ENCODE data around the gene GDF15. TPM values are rescaled to one million over a fixed set of nuclear protein-coding genes. Genes with fewer than 3 reads are reported as not detected.
"Not testable (repeated sequence)": the region's sequence is repeated elsewhere in the genome, so short reads cannot be mapped to it uniquely, and the experiment has no call there.

Gene GDF15
- total and polyA plus RNA-seq, 2 experiments from 2014 or later, result 27.7 to 36.0 TPM

DNA sequence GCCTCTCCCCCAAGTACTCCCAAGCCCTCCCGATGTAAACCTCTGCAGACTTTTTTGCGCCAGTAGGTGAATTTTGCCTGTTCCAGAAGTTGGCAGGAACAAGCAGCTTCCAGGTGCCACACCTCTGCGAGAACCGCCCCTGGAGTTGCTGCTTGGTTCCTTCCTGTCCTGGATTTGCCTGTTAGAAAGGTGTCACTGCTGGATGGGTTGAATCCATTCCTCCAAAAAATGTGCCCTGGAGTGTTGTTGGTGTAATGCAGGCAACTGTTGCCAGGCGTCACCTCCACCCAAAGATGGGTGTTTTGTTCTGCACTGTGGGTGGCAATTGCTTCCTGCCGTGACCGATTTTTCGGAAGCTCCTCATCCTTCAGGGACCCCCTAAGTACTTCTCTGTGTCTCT, 39.9 kb upstream of the GDF15 start:
- Histone ChIP-seq H3K4me1 (ENCODE audit: insufficient read depth) (peaks cover 3% of the 10 kb centered on the region; the same call in 1 of the 2 replicates), H3K27ac (no peak overlapping the region), H3K27me3 (replicated peaks; ENCODE audit: insufficient read depth) (no peaks in the 10 kb centered on the region), H3K9me2 (ENCODE audit: insufficient read depth) (no peaks in the 10 kb centered on the region), H3K4me2 (ENCODE audit: unreplicated experiment) (no peak overlapping the region), H3K9me3 (ENCODE audit: low read depth) (no peaks in the 10 kb centered on the region), H3K9ac (no peak overlapping the region), H4K20me1 (ENCODE audit: insufficient read depth) (no peaks in the 10 kb centered on the region), H3K79me2 (ENCODE audit: insufficient read depth) (no peaks in the 10 kb centered on the region), H3F3A (ENCODE audit: insufficient read depth) (0 out of 2 replicates have a peak, but pooled peaks cover 3% of the 10 kb centered on the region), H3K36me3 (ENCODE audit: low read depth) (0 out of 2 replicates have a peak, but pooled peaks cover 4% of the 10 kb centered on the region), H2AFZ (no peak overlapping the region), H3K4me3 (no peak overlapping the region)
- no peak for TF ChIP-seq EZH2phosphoT487 (IDR thresholded peaks at IDR 0.05; ENCODE audit: insufficient read depth, low read depth)
- no peak for TF ChIP-seq EZH2 (IDR thresholded peaks at IDR 0.05; ENCODE audit: insufficient read depth, poor library complexity, severe bottlenecking)
- WGBS, 2 experiments (ENCODE audit: low coverage in 1 of 2, low lambda C conversion rate in 2 of 2, missing lambda C conversion rate in 2 of 2), result 80 to 84% methylated on average over 8 of the region's 8 CpGs
- in situ Hi-C loops (cut with MboI), result no loop called here
- no peak for DNase-seq

- WGBS, 2 experiments (ENCODE audit: low coverage in 1 of 2, low lambda C conversion rate in 2 of 2, missing lambda C conversion rate in 2 of 2), result 79 to 81% methylated on average over 17 of the region's 17 CpGs
- Histone ChIP-seq H4K20me1 (ENCODE audit: insufficient read depth) (no peaks in the 10 kb centered on the region), H3K4me3 (no peak overlapping the region), H3K27me3 (replicated peaks; ENCODE audit: insufficient read depth) (no peaks in the 10 kb centered on the region), H3K4me1 (ENCODE audit: insufficient read depth) (peaks cover 3% of the 10 kb centered on the region; the same call in 1 of the 2 replicates), H3F3A (ENCODE audit: insufficient read depth) (no peaks in the 10 kb centered on the region), H2AFZ (no peak overlapping the region), H3K9me2 (ENCODE audit: insufficient read depth) (no peaks in the 10 kb centered on the region), H3K9ac (no peak overlapping the region), H3K27ac (no peak overlapping the region), H3K4me2 (ENCODE audit: unreplicated experiment) (no peak overlapping the region), H3K36me3 (ENCODE audit: low read depth) (0 out of 2 replicates have a peak, but pooled peaks cover 4% of the 10 kb centered on the region), H3K79me2 (ENCODE audit: insufficient read depth) (no peaks in the 10 kb centered on the region), H3K9me3 (ENCODE audit: low read depth) (no peaks in the 10 kb centered on the region)
- DNase-seq, result no peak
- TF ChIP-seq EZH2 (IDR thresholded peaks at IDR 0.05; ENCODE audit: insufficient read depth, poor library complexity, severe bottlenecking) (no peak), EZH2phosphoT487 (IDR thresholded peaks at IDR 0.05; ENCODE audit: insufficient read depth, low read depth) (no peak)
- in situ Hi-C loops (cut with MboI), result no loop called here
These were observed 37.8 kb upstream of the GDF15 start for GRCh38 chr19:18348171-18348570.

- WGBS, 2 experiments (ENCODE audit: low coverage in 1 of 2, low lambda C conversion rate in 2 of 2, missing lambda C conversion rate in 2 of 2), result 45 to 50% methylated on average over 6 of the region's 6 CpGs
These were observed 37.1 kb upstream of the GDF15 start for GRCh38 chr19:18348818-18349339.

GRCh38 chr19:18349524-18350128, 36.3 kb upstream of the GDF15 start:
- H3K79me2 ChIP-seq (ENCODE audit: insufficient read depth), result no peaks in the 10 kb centered on the region
- in situ Hi-C loops (cut with MboI), result loop anchor here (5.0 kb wide), 1 partner anchor 53 kb away; no protein-coding TSS in a partner anchor
- no peaks in the 10 kb centered on the region for H3K9me2 ChIP-seq (ENCODE audit: insufficient read depth)
- H3K27me3 ChIP-seq (replicated peaks; ENCODE audit: insufficient read depth), result no peaks in the 10 kb centered on the region
- peaks cover 3% of the 10 kb centered on the region; the same call in 1 of the 2 replicates for H3K4me1 ChIP-seq (ENCODE audit: insufficient read depth)
- 0 out of 2 replicates have a peak, but pooled peaks cover 4% of the 10 kb centered on the region for H3K36me3 ChIP-seq (ENCODE audit: low read depth)
- no peak overlapping the region for H3K9ac ChIP-seq
- peak; percentile 82 for DNase-seq
- H4K20me1 ChIP-seq (ENCODE audit: insufficient read depth), result no peaks in the 10 kb centered on the region
- H3K4me3 ChIP-seq, result no peak overlapping the region
- no peak overlapping the region for H3K4me2 ChIP-seq (ENCODE audit: unreplicated experiment)
- no peak overlapping the region for H2AFZ ChIP-seq
- no peaks in the 10 kb centered on the region for H3K9me3 ChIP-seq (ENCODE audit: low read depth)
- H3K27ac ChIP-seq, result no peak overlapping the region
- TF ChIP-seq EZH2phosphoT487 (IDR thresholded peaks at IDR 0.05; ENCODE audit: insufficient read depth, low read depth) (no peak), EZH2 (IDR thresholded peaks at IDR 0.05; ENCODE audit: insufficient read depth, poor library complexity, severe bottlenecking) (no peak)
- H3F3A ChIP-seq (ENCODE audit: insufficient read depth), result no peaks in the 10 kb centered on the region
- 19 to 20% methylated on average over 12 of the region's 12 CpGs for WGBS, 2 experiments (ENCODE audit: low coverage in 1 of 2, low lambda C conversion rate in 2 of 2, missing lambda C conversion rate in 2 of 2)

More at GRCh38 chr19:18348818-18349339, 37.1 kb upstream of the GDF15 start:
- H3F3A ChIP-seq (ENCODE audit: insufficient read depth); H3K36me3 ChIP-seq (ENCODE audit: low read depth); H3K9ac ChIP-seq; H4K20me1 ChIP-seq (ENCODE audit: insufficient read depth); H3K4me2 ChIP-seq (ENCODE audit: unreplicated experiment); in situ Hi-C loops (cut with MboI); H3K27me3 ChIP-seq (replicated peaks; ENCODE audit: insufficient read depth); H3K79me2 ChIP-seq (ENCODE audit: insufficient read depth); H2AFZ ChIP-seq; DNase-seq; H3K27ac ChIP-seq; H3K9me3 ChIP-seq (ENCODE audit: low read depth); H3K4me3 ChIP-seq; H3K4me1 ChIP-seq (ENCODE audit: insufficient read depth); H3K9me2 ChIP-seq (ENCODE audit: insufficient read depth): not testable (repeated sequence)

Measured in GM23248 (cell line).